ENCODE data around the gene ACSF2. TPM values are rescaled to one million over a fixed set of nuclear protein-coding genes. Genes with fewer than 3 reads are reported as not detected.

The ACSF2 gene
- total and polyA plus RNA-seq, 2 of the 13 experiments (the other 11 are each of a cell fraction or from before 2014, with no cell fraction given) = 87.3 to 109 TPM

DNA sequence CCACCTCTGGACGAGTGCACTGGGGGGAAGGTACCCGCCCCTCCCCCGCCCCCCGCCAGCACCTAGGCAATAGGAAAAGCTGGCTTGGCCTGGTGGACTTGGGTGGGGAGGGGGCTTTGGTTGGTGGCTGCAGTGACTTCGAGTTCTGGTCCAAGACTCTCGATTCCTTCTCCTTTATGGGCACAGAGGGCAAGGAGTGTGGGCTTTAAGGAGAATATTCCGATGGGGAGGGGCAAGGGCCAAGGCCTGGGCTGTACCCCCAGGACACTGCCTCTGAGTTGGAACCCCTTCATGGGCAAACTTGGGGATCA lies 409 bp downstream of the ACSF2 start:
- peak overlapping the region; percentile 74 to 91 (median 90) for H3K4me3 ChIP-seq (replicated peaks in 1 of 3; ENCODE audit: insufficient read depth in 1 of 3, low read depth in 2 of 3, low read length in 3 of 3)
- FAIRE-seq (no peak), DNase-seq (ENCODE audit: low spot score) (no peak), ATAC-seq (no peak; the same call in 2 of the 3 replicates)
- peak overlapping the region; percentile 84 for H3K9ac ChIP-seq (ENCODE audit: insufficient read depth, low read depth, low read length)
- no peaks in the 10 kb centered on the region for H3K36me3 ChIP-seq (replicated peaks in 1 of 2; ENCODE audit: control insufficient read depth in 1 of 2, insufficient read depth in 2 of 2, low read length in 2 of 2)
- no peaks in the 10 kb centered on the region; a peak in 1 of 5 replicates for H3K27me3 ChIP-seq (ENCODE audit: control insufficient read depth in 1 of 2, insufficient read depth in 2 of 2, low read length in 2 of 2)
- CTCF ChIA-PET (ENCODE audit: low intra/inter-chr PET ratio, low total read pairs) = interaction anchor here (1.5 to 4.1 kb wide), 2 partner anchors 29 to 52 kb away, joined by 6 to 20 read pairs; partner anchors contain the start of gene RSAD1
- peak overlapping the region; percentile 83 for H3K27ac ChIP-seq (ENCODE audit: extremely low read length, insufficient read depth, low read length)
- POLR2A ChIA-PET = interaction anchor here (0.6 to 5.6 kb wide), 10 partner anchors 9 to 293 kb away, joined by 3 to 99 read pairs (median 4); partner anchors contain the start of genes LRRC59, LUC7L3 and RSAD1
- H3K4me2 ChIP-seq (ENCODE audit: low read depth, low read length) = peak overlapping the region; percentile 99
- H4K20me1 ChIP-seq (ENCODE audit: insufficient read depth, low read length) = no peaks in the 10 kb centered on the region
- H2AFZ ChIP-seq (ENCODE audit: low read length) = no peak overlapping the region
- H3K9me3 ChIP-seq (ENCODE audit: low read length) = no peaks in the 10 kb centered on the region
- intact Hi-C loops (cut with micrococcal nuclease; ENCODE audit: unreplicated experiment) = no loop called here
- no TSS peak for BruUV-seq (replicated peaks)
- H3K4me1 ChIP-seq (ENCODE audit: insufficient read depth, low read length) = peaks cover 92% of the 10 kb centered on the region
- peaks cover 33% of the 10 kb centered on the region for H3K79me2 ChIP-seq (ENCODE audit: insufficient read depth, low read length)
- in situ Hi-C loops (cut with HindIII; ENCODE audit: extremely low pct_ligation_motif_present, low pct_unique_long_range_greater_than_20kb) = no loop called here
- WGBS (ENCODE audit: low lambda C conversion rate) = 2% methylated on average over 7 of the region's 7 CpGs
- TF ChIP-seq, protein P1, sequence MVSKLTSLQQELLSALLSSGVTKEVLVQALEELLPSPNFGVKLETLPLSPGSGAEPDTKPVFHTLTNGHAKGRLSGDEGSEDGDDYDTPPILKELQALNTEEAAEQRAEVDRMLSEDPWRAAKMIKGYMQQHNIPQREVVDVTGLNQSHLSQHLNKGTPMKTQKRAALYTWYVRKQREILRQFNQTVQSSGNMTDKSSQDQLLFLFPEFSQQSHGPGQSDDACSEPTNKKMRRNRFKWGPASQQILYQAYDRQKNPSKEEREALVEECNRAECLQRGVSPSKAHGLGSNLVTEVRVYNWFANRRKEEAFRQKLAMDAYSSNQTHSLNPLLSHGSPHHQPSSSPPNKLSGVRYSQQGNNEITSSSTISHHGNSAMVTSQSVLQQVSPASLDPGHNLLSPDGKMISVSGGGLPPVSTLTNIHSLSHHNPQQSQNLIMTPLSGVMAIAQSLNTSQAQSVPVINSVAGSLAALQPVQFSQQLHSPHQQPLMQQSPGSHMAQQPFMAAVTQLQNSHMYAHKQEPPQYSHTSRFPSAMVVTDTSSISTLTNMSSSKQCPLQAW (CRISPR knock-in tag; IDR thresholded peaks at IDR 0.05) = no peak
- TF ChIP-seq PCBP2 (optimal IDR thresholded peaks at IDR 0.05; ENCODE audit: low read depth, low read length, poor library complexity, severe bottlenecking) (no peak), TAF1 (CRISPR knock-in tag; IDR thresholded peaks at IDR 0.05) (no peak), TBX2 (CRISPR knock-in tag; IDR thresholded peaks at IDR 0.05; ENCODE audit: borderline replicate concordance) (no peak), EZH2 (conservative IDR thresholded peaks at IDR 0.05; ENCODE audit: low read depth, low read length) (no peak), NCOA1 (CRISPR knock-in tag; IDR thresholded peaks at IDR 0.05) (no peak), ZNF775 (CRISPR knock-in tag; IDR thresholded peaks at IDR 0.05; ENCODE audit: borderline replicate concordance) (no peak), ZBTB39 (CRISPR knock-in tag; IDR thresholded peaks at IDR 0.05) (no peak), RBM39 (IDR thresholded peaks at IDR 0.05; ENCODE audit: low read depth, low read length, poor library complexity, severe bottlenecking) (no peak), TEAD3 (CRISPR knock-in tag; optimal IDR thresholded peaks at IDR 0.05; ENCODE audit: borderline replicate concordance) (no peak), ZNF614 (CRISPR knock-in tag; IDR thresholded peaks at IDR 0.05; ENCODE audit: borderline replicate concordance) (no peak), ZNF761 (CRISPR knock-in tag; conservative IDR thresholded peaks at IDR 0.05) (no peak), WIZ (CRISPR knock-in tag; IDR thresholded peaks at IDR 0.05) (0 out of 2 replicates have a peak, but pooled peaks have one; percentile 2), KLF9 (CRISPR knock-in tag; IDR thresholded peaks at IDR 0.05; ENCODE audit: low read depth) (no peak), THRA (CRISPR knock-in tag; IDR thresholded peaks at IDR 0.05; ENCODE audit: borderline replicate concordance) (0 out of 2 replicates have a peak, but pooled peaks have one; percentile 6), MNT (IDR thresholded peaks at IDR 0.05) (no peak), TEF (CRISPR knock-in tag; IDR thresholded peaks at IDR 0.05) (no peak), SOX5 (CRISPR knock-in tag; IDR thresholded peaks at IDR 0.05; ENCODE audit: borderline replicate concordance) (no peak), ZNF713 (CRISPR knock-in tag; IDR thresholded peaks at IDR 0.05) (no peak)

Measured in HepG2 (cell line).